Heart left ventricle (tissue), 13 donors: ENCODE results near the gene SPAG7.

ENCODE experiments used
- CTCF ChIP-seq, 12 donors: fragments of 200-600 bp; sonication (generic) in 4 of 12; IDR thresholded peaks; one replicate each; pipeline versions ENCODE4 v1.5.0 to v1.8.0; 2018 to 2022; ENCODE audit warnings: antibody characterized with exemption in 12 of 12, mild to moderate bottlenecking in 5 of 12
- POLR2A ChIP-seq, 2 donors: fragments of 450-650 bp; IDR thresholded peaks; one replicate each; pipeline ENCODE4 v1.6.1; 2017; ENCODE audit warnings: antibody characterized with exemption in 2 of 2, mild to moderate bottlenecking in 2 of 2, moderate library complexity in 2 of 2
- donor health status: ischemic (EF 13 %, LVEDD 7.1; RV severe dilation, severe dysfunction).
- donor health status: DM: no; HTN: yes; CAD: no.
- donor health status: DM: no; HTN: no; CAD: no.
- donor health status: ischemic (EF 25% LVEDD 6.9; RV normal size, moderate dysfunction).
- donor health status: ischemic (EF 25% LVEDD 5.7; RV mildly dilated, moderate dysfunction).
- donor health status: ischemic (EF 35%, LVEDD 5.7; RV mildly dilated, moderate dysfunction).
- donor health status: nonischemic (EF 11% LVEDD 7.7; RV severe dilation, severe dysfunction).
- donor health status: DM: yes; HTN: yes; CAD: no.
- donor health status: PGD.
- donor health status: ischemic (EF 29% LVEDD 5.4; RV normal size, mild dysfunction).
- donor health status: nonischemic (EF 23%, LVEDD 6.1; RV moderate dilation, normal function).

GRCh38 chr17:4965311-4965986 lies 2.2 kb downstream of the SPAG7 start:
- TF ChIP-seq CTCF (IDR thresholded peaks at IDR 0.05): no peak
- no peak for TF ChIP-seq POLR2A (IDR thresholded peaks at IDR 0.05)
